A549 (cell line): ENCODE results near the gene MAML2. TPM values are rescaled to one million over a fixed set of nuclear protein-coding genes. Genes with fewer than 3 reads are reported as not detected.

Source experiments
- ATAC-seq, 2 experiments: fragments of 200-7000 bp in 1 of 2; fragments of >200 bp in 1 of 2; cut with Nextera tagmentation in 1 of 2; cut with Tn5 transposase in 1 of 2; 3 replicates each; pipeline versions ENCODE4 v1.8.0 to v1.9.1; 2018 to 2020; ENCODE audit warnings: mild to moderate bottlenecking in 1 of 2, moderate library complexity in 1 of 2
- CTCF ChIA-PET: fragments of 300-600 bp; sonication (Branson Sonifier 250); formaldehyde crosslinking; extraction: SDS; loops from one replicate; lab custom pipeline; 2021; ENCODE audit warnings: antibody characterized with exemption, inconsistent platforms; lab: Yijun Ruan, JAX
- POLR2A ChIA-PET: fragments of 350-600 bp; formaldehyde crosslinking; extraction: SDS; loops from one replicate; lab custom pipeline; 2021; ENCODE audit warnings: antibody characterized with exemption, inconsistent platforms; lab: Yijun Ruan, JAX
- DNase-seq, 2 experiments: peaks; one replicate each; pipeline versions ENCODE4 v3.0.0 to v3.0.0-alpha.2; 2011 to 2016; ENCODE audit warnings: low read depth in 1 of 2, low spot score in 1 of 2
- FAIRE-seq: peaks from 2 replicates; lab custom pipeline; 2011; peaks lifted over from hg19 to GRCh38; lab: Jason Lieb, UNC
- H3K27ac ChIP-seq, 2 experiments: fragments of >200 bp; sonication (Bioruptor Twin); formaldehyde crosslinking; 3 replicates each; pipeline ENCODE4 v1.5.1; 2016 to 2017
- H3K4me1 ChIP-seq: fragments of >200 bp; sonication (Bioruptor Twin); formaldehyde crosslinking; 3 replicates; pipeline ENCODE4 v1.6.1; 2016
- H3K4me2 ChIP-seq: fragments of >200 bp; sonication (Bioruptor Twin); formaldehyde crosslinking; 3 replicates; pipeline ENCODE4 v1.6.1; 2016
- H3K4me3 ChIP-seq: fragments of >200 bp; sonication (Bioruptor Twin); formaldehyde crosslinking; 3 replicates; pipeline ENCODE4 v1.5.1; 2016
- H3K9me3 ChIP-seq: fragments of >200 bp; sonication (Bioruptor Twin); formaldehyde crosslinking; 3 replicates; pipeline ENCODE4 v1.6.1; 2016
- BCL3 ChIP-seq: fragments of >200 bp; sonication (Bioruptor Twin); formaldehyde crosslinking; IDR thresholded peaks from 3 replicates; pipeline ENCODE4 v1.6.1; 2016
- BHLHE40 ChIP-seq: IDR thresholded peaks from 2 replicates; pipeline ENCODE4 v1.6.1; 2012; ENCODE audit warnings: low read depth, low read length, inconsistent platforms
- CEBPB ChIP-seq, 2 experiments: fragments of >200 bp in 1 of 2; sonication (Bioruptor Twin) in 1 of 2; formaldehyde crosslinking in 1 of 2; IDR thresholded peaks; 2 replicates each; pipeline ENCODE4 v1.6.1; 2012 to 2016
- CTCF ChIP-seq: fragments of >200 bp; sonication (Bioruptor Twin); formaldehyde crosslinking; IDR thresholded peaks from 3 replicates; pipeline ENCODE4 v1.5.1; 2016
- FOSL2 ChIP-seq, 2 experiments: fragments of 450-650 bp in 1 of 2; fragments of >200 bp in 1 of 2; sonication (Bioruptor Twin) in 1 of 2; formaldehyde crosslinking; IDR thresholded peaks; 2 replicates each; pipeline versions ENCODE4 v1.5.0 to v1.6.1; 2016 to 2020; ENCODE audit warnings: mild to moderate bottlenecking in 1 of 2, moderate library complexity in 1 of 2
- HDAC2 ChIP-seq: fragments of 200-600 bp; sonication (generic); IDR thresholded peaks from 2 replicates; pipeline ENCODE4 v1.6.1; 2016
- HEYL ChIP-seq: fragments of 250-450 bp; sonication (Bioruptor Pico); IDR thresholded peaks from 2 replicates; pipeline ENCODE4 v1.8.0; 2021; ENCODE audit warnings: mild to moderate bottlenecking, moderate library complexity
- HMGXB4 ChIP-seq: fragments of 250-450 bp; sonication (Bioruptor Pico); IDR thresholded peaks from 2 replicates; pipeline ENCODE4 v1.5.0; 2021; ENCODE audit warnings: mild to moderate bottlenecking, moderate library complexity, borderline replicate concordance
- HOXA7 ChIP-seq: fragments of 250-450 bp; sonication (Bioruptor Pico); IDR thresholded peaks from 2 replicates; pipeline ENCODE4 v1.5.0; 2020; ENCODE audit warnings: mild to moderate bottlenecking, moderate library complexity
- HOXB13 ChIP-seq: fragments of 250-450 bp; sonication (Bioruptor Pico); IDR thresholded peaks from 2 replicates; pipeline ENCODE4 v1.5.0; 2020; ENCODE audit warnings: low read depth, mild to moderate bottlenecking, moderate library complexity
- JUN ChIP-seq, 2 experiments: fragments of >200 bp; sonication (Bioruptor Twin); formaldehyde crosslinking; IDR thresholded peaks; 2 replicates in 1 of 2; 3 replicates in 1 of 2; pipeline ENCODE4 v1.6.1; 2016 to 2017
- JUNB ChIP-seq: fragments of >200 bp; sonication (Bioruptor Twin); formaldehyde crosslinking; IDR thresholded peaks from 2 replicates; pipeline ENCODE4 v1.6.1; 2016
- KDM5A ChIP-seq: fragments of 200-600 bp; sonication (generic); IDR thresholded peaks from 2 replicates; pipeline ENCODE4 v1.6.1; 2016; ENCODE audit warnings: antibody characterized with exemption, mild to moderate bottlenecking
- MYC ChIP-seq: IDR thresholded peaks from 2 replicates; pipeline ENCODE4 v1.6.1; 2012; ENCODE audit warnings: mild to moderate bottlenecking, inconsistent platforms, low read length, improper control_type of control experiment, borderline replicate concordance
- NPAS2 ChIP-seq: fragments of 250-450 bp; sonication (Bioruptor Pico); IDR thresholded peaks from 2 replicates; pipeline ENCODE4 v1.8.0; 2022; ENCODE audit warnings: mild to moderate bottlenecking, moderate library complexity, borderline replicate concordance
- RARB ChIP-seq: fragments of 250-450 bp; sonication (Bioruptor Pico); IDR thresholded peaks from 2 replicates; pipeline ENCODE4 v1.8.0; 2021; ENCODE audit warnings: mild to moderate bottlenecking, moderate library complexity
- TFCP2L1 ChIP-seq: fragments of 250-450 bp; sonication (Bioruptor Pico); IDR thresholded peaks from 2 replicates; pipeline ENCODE4 v1.5.0; 2021; ENCODE audit warnings: mild to moderate bottlenecking
- TP53 ChIP-seq: fragments of 250-450 bp; sonication (Bioruptor Pico); IDR thresholded peaks from 2 replicates; pipeline ENCODE4 v1.5.0; 2021; ENCODE audit warnings: mild to moderate bottlenecking, moderate library complexity
- ZC3H11A ChIP-seq: fragments of 450-650 bp; IDR thresholded peaks from 2 replicates; pipeline ENCODE4 v1.6.1; 2014; ENCODE audit warnings: antibody characterized with exemption, mild to moderate bottlenecking
- ZFP36 ChIP-seq: fragments of 450-650 bp; IDR thresholded peaks from 2 replicates; pipeline ENCODE4 v1.6.1; 2014; ENCODE audit warnings: borderline replicate concordance; ENCODE audit not compliant: partially characterized antibody
- WGBS: methylation state at CpG from one replicate; pipeline ENCODE4 v1.1.6; 2017; ENCODE audit errors: missing lambda C conversion rate; 5-methylcytosine and 5-hydroxymethylcytosine counted together
- polyA plus RNA-seq, 4 experiments: library from polyadenylated mRNA; depleted of rRNA in 3 of 4; stranded (reverse); fragments of >200 nt; fragmentation: RNase III in 1 of 4; extraction: RNeasy Plus Mini Kit Qiagen cat#74134 plus additional on column Dnase treatment in 1 of 4; gene quantifications; 2 replicates in 3 of 4; 3 replicates in 1 of 4; pipeline ENCODE4 v1.2.3, GENCODE V29; 2011 to 2017
- TF ChIP-seq, protein P1 (sequence below): IDR thresholded peaks from 2 replicates; pipeline ENCODE4 v1.6.1; 2012
- TF ChIP-seq, protein P2 (sequence below): fragments of 450-650 bp; IDR thresholded peaks from 2 replicates; pipeline ENCODE4 v1.6.1; 2014; ENCODE audit warnings: antibody characterized with exemption

The MAML2 gene
- polyA plus RNA-seq, 2 of the 4 experiments (the other 2 are of a cell fraction) = 1.5 to 2.5 TPM

GRCh38 chr11:96295369-96295768, 47.6 kb downstream of the MAML2 start:
- FAIRE-seq (no peak), ATAC-seq (no peak), DNase-seq (no peak)
- Histone ChIP-seq H3K4me3 (no peak overlapping the region), H3K27ac (no peak overlapping the region), H3K4me2 (no peak overlapping the region), H3K9me3 (no peaks in the 10 kb centered on the region), H3K4me1 (0 out of 3 replicates have a peak, but pooled peaks cover 3% of the 10 kb centered on the region)
- TF ChIP-seq HMGXB4 (CRISPR knock-in tag) (no peak), JUN (IDR thresholded peaks at IDR 0.05) (no peak), NPAS2 (CRISPR knock-in tag) (no peak), BHLHE40 (no peak), MYC (no peak), TP53 (no peak), CEBPB (IDR thresholded peaks at IDR 0.05) (no peak), HOXB13 (CRISPR knock-in tag) (no peak), FOSL2 (IDR thresholded peaks at IDR 0.05) (no peak), FOSL2 (CRISPR knock-in tag; IDR thresholded peaks at IDR 0.05) (no peak), CTCF (no peak), ZC3H11A (no peak), KDM5A (no peak), ZFP36 (no peak)
- TF ChIP-seq, protein P1, sequence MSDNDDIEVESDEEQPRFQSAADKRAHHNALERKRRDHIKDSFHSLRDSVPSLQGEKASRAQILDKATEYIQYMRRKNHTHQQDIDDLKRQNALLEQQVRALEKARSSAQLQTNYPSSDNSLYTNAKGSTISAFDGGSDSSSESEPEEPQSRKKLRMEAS = no peak
- POLR2A ChIA-PET = no interaction called here
- CTCF ChIA-PET = interaction anchor here (2.0 kb wide), 1 partner anchor 48 kb away, joined by 5 read pairs; the partner anchor contains the start of gene MAML2
- 81% methylated on average over 4 of the region's 4 CpGs for WGBS

DNA sequence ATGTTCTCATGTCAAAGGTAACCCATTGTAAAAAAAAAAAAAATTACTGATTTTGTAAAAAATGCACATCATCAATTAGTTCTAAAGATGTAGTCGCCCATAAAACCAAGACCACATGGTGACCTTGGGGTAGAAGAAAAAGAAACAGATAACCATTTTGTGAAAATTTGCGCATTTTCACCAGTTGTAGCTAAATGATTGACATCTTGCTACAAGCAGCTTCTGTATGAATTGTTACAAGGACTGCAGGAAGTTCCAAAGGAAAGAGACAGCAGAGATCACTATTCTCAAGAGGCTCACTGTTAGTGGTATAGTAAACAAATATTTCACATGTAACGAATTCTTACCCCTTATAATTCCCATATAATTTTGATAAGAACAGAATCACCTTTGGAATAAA, 48.7 kb downstream of the MAML2 start:
- H3K4me2 ChIP-seq = no peak overlapping the region
- H3K27ac ChIP-seq = no peak overlapping the region
- POLR2A ChIA-PET = no interaction called here
- 83% methylated on average over 3 of the region's 3 CpGs for WGBS
- no peak for FAIRE-seq
- no peak for DNase-seq
- TF ChIP-seq MYC (no peak), TFCP2L1 (no peak), HDAC2 (no peak), BCL3 (no peak), HOXA7 (CRISPR knock-in tag) (no peak), ZFP36 (no peak), JUNB (no peak), RARB (CRISPR knock-in tag) (no peak), HEYL (CRISPR knock-in tag) (no peak)
- TF ChIP-seq, protein P2, sequence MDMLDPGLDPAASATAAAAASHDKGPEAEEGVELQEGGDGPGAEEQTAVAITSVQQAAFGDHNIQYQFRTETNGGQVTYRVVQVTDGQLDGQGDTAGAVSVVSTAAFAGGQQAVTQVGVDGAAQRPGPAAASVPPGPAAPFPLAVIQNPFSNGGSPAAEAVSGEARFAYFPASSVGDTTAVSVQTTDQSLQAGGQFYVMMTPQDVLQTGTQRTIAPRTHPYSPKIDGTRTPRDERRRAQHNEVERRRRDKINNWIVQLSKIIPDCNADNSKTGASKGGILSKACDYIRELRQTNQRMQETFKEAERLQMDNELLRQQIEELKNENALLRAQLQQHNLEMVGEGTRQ = no peak
- H3K4me3 ChIP-seq = no peak overlapping the region
- no peaks in the 10 kb centered on the region for H3K9me3 ChIP-seq
- ATAC-seq = no peak
- CTCF ChIA-PET = interaction anchor here (1.0 to 2.0 kb wide), 2 partner anchors 18 to 49 kb away, joined by 4 to 5 read pairs; partner anchors contain the start of gene MAML2
- 0 out of 3 replicates have a peak, but pooled peaks cover 3% of the 10 kb centered on the region for H3K4me1 ChIP-seq
